ENCODE results near the gene CACNG4.

CACNG4 gene

DNA sequence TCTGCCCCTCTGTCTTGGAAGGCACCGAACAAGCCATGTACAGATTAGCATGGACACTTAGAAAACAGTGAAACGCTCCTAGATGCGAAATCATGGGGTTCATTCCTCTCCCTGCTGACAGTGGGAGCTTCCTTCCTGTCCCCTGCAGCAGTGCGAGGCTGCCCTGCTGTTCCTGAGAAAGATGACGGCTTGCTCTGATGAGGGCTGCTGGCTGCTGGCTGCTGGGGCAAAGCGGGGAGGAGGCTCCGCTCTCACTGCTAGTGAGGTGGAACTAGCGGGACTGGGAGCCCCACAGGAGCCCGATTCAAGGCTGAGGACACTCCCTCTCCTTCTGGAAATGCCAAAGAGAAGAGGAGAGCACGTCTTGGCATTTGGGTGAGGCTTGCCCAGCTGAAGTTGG lies 25.9 kb upstream of the CACNG4 start:
- no peak overlapping the region for H3K27ac Mint-ChIP-seq
- peaks cover 60% of the 10 kb centered on the region for H3K27me3 Mint-ChIP-seq
- H3K4me3 Mint-ChIP-seq: no peak overlapping the region

GRCh38 chr17:66939461-66940114 lies 24.9 kb upstream of the CACNG4 start:
- Mint-ChIP-seq H3K9me3 (no peaks in the 10 kb centered on the region), H3K27ac (no peak overlapping the region), H3K27me3 (peaks cover 68% of the 10 kb centered on the region), H3K4me3 (no peak overlapping the region), H3K36me3 (ENCODE audit: low read depth) (no peaks in the 10 kb centered on the region), H3K4me1 (ENCODE audit: low read depth) (no peaks in the 10 kb centered on the region)
- DNase-seq: no peak

More for the DNA sequence above, 25.9 kb upstream of the CACNG4 start:
- no peak for DNase-seq
- H3K36me3 Mint-ChIP-seq (ENCODE audit: low read depth): no peaks in the 10 kb centered on the region
- no peaks in the 10 kb centered on the region for H3K9me3 Mint-ChIP-seq
- H3K4me1 Mint-ChIP-seq (ENCODE audit: low read depth): no peaks in the 10 kb centered on the region

GRCh38 chr17:66941249-66941648 lies 23.3 kb upstream of the CACNG4 start:
- no peaks in the 10 kb centered on the region for H3K9me3 Mint-ChIP-seq
- peaks cover 11% of the 10 kb centered on the region for H3K4me1 Mint-ChIP-seq (ENCODE audit: low read depth)
- no peak for DNase-seq
- no peaks in the 10 kb centered on the region for H3K36me3 Mint-ChIP-seq (ENCODE audit: low read depth)
- H3K27me3 Mint-ChIP-seq: peaks cover 84% of the 10 kb centered on the region
- no peak overlapping the region for H3K27ac Mint-ChIP-seq
- no peak overlapping the region for H3K4me3 Mint-ChIP-seq

- no peak for DNase-seq
- H3K4me3 Mint-ChIP-seq: no peak overlapping the region
- H3K27ac Mint-ChIP-seq: no peak overlapping the region
- H3K4me1 Mint-ChIP-seq (ENCODE audit: low read depth): peaks cover 11% of the 10 kb centered on the region
- no peaks in the 10 kb centered on the region for H3K36me3 Mint-ChIP-seq (ENCODE audit: low read depth)
- H3K27me3 Mint-ChIP-seq: peaks cover 91% of the 10 kb centered on the region
- no peaks in the 10 kb centered on the region for H3K9me3 Mint-ChIP-seq
Observed at GRCh38 chr17:66941773-66942450, 22.6 kb upstream of the CACNG4 start.

- Mint-ChIP-seq H3K4me1 (ENCODE audit: low read depth) (peaks cover 11% of the 10 kb centered on the region), H3K4me3 (no peak overlapping the region), H3K27me3 (peaks cover 92% of the 10 kb centered on the region), H3K27ac (no peak overlapping the region), H3K36me3 (ENCODE audit: low read depth) (no peaks in the 10 kb centered on the region), H3K9me3 (no peaks in the 10 kb centered on the region)
- no peak for DNase-seq
Observed at GRCh38 chr17:66942451-66943264, 21.8 kb upstream of the CACNG4 start.

DNA sequence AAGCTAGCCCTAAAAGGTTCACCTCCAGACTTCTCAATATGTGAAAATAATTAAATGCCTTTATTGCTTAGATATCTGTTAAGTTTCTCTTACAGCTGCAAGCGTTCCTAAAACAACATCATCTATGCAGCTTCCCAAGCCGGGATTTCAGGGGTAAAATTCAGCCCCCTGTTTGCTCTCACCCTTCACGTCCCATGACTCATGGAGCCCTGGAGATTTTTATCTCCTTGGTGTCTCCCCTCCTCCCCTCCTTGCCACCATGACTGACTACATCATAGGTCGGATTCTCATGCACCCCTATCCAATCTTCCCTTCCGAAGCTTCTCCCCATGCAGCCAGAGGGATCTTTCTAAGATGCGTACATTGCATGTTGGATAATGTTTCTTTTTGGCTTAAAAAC lies 21.0 kb upstream of the CACNG4 start:
- Mint-ChIP-seq H3K27ac (no peak overlapping the region), H3K9me3 (no peaks in the 10 kb centered on the region), H3K27me3 (peaks cover 86% of the 10 kb centered on the region), H3K4me3 (no peak overlapping the region), H3K4me1 (ENCODE audit: low read depth) (peaks cover 11% of the 10 kb centered on the region), H3K36me3 (ENCODE audit: low read depth) (no peaks in the 10 kb centered on the region)
- no peak for DNase-seq

- Mint-ChIP-seq H3K4me3 (no peak overlapping the region), H3K4me1 (ENCODE audit: low read depth) (peaks cover 11% of the 10 kb centered on the region), H3K36me3 (ENCODE audit: low read depth) (no peaks in the 10 kb centered on the region), H3K27me3 (peaks cover 82% of the 10 kb centered on the region), H3K27ac (no peak overlapping the region), H3K9me3 (no peaks in the 10 kb centered on the region)
- no peak for DNase-seq
Observed at GRCh38 chr17:66944351-66945146, 20.0 kb upstream of the CACNG4 start.

DNA sequence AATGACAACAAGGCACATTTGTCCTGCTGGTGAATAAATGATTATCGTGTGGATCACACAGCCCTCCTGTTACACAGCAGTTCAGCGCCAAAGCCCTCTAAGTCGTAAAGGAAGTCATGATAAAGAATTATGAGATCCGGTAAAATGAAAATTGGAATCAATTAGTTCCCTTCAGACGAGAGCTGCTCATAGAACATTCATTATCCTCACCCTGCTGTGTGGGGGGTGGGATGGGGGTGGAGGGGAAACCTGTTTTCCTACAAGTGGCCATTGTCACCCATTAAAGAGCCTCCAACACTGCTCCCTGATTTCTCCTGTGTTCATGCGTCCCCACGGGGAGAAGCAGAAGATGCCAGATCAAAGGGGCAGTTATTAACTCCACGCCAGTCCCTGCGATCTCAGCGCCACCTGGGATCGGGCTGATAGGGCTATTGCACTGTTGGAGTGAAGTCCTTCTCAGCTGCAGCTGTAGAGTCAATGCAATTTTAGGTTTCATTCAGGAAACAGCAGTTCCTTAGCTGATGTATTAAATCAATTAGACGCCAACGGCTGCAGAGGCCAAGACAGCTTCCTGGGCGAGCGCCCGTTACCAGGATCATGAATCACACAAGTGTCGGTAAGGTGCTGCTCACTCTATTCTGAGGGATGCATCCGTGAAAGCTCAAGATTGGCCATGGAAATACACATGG lies 19.2 kb upstream of the CACNG4 start:
- DNase-seq: no peak
- H3K4me3 Mint-ChIP-seq: no peak overlapping the region
- peaks cover 77% of the 10 kb centered on the region for H3K27me3 Mint-ChIP-seq
- H3K36me3 Mint-ChIP-seq (ENCODE audit: low read depth): no peaks in the 10 kb centered on the region
- H3K27ac Mint-ChIP-seq: no peak overlapping the region
- H3K4me1 Mint-ChIP-seq (ENCODE audit: low read depth): peaks cover 11% of the 10 kb centered on the region
- no peaks in the 10 kb centered on the region for H3K9me3 Mint-ChIP-seq

GRCh38 chr17:66946251-66946650 lies 18.3 kb upstream of the CACNG4 start:
- Mint-ChIP-seq H3K36me3 (ENCODE audit: low read depth) (no peaks in the 10 kb centered on the region), H3K27me3 (peaks cover 68% of the 10 kb centered on the region), H3K27ac (no peak overlapping the region), H3K4me1 (ENCODE audit: low read depth) (peaks cover 11% of the 10 kb centered on the region), H3K9me3 (no peaks in the 10 kb centered on the region), H3K4me3 (no peak overlapping the region)
- no peak for DNase-seq

- no peaks in the 10 kb centered on the region for H3K9me3 Mint-ChIP-seq
- peaks cover 57% of the 10 kb centered on the region for H3K27me3 Mint-ChIP-seq
- no peak overlapping the region for H3K27ac Mint-ChIP-seq
- peaks cover 11% of the 10 kb centered on the region for H3K4me1 Mint-ChIP-seq (ENCODE audit: low read depth)
- DNase-seq: no peak
- no peaks in the 10 kb centered on the region for H3K36me3 Mint-ChIP-seq (ENCODE audit: low read depth)
- no peak overlapping the region for H3K4me3 Mint-ChIP-seq
Observed at GRCh38 chr17:66947311-66947710, 17.2 kb upstream of the CACNG4 start.

DNA sequence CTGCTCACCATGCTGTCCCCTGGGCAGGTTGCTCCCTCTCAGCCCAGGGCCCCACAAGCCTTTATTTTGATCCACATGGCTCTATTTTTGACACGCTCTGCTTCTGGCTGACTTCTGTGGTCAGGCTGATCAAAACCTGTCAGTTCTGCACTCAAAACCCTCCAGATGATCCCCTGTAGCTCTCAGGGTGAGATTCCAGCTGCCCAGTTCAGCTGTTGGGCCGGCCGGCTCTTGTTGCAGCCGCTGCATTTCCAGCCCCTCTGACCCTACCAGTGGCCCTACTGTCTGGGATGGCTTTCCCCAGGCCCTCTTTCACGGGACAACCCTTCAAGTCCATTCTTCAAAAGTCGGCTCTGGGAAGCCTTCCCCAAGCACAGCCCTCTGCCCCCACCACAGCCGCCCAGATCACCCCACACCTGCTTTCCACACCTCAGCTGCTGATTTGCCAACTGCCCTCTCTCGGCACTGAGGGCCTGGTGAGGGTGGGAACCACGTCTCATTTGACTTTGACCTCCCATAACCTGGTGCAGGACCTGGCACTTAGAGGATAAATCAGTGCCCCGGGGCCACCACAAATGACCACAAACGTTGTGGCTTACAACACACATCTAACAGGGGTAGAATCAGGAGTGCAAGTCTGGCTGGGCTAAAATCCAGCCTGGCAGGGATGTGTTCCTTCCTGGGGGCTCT lies 16.3 kb upstream of the CACNG4 start:
- H3K27ac Mint-ChIP-seq: no peak overlapping the region
- H3K4me3 Mint-ChIP-seq: no peak overlapping the region
- peaks cover 49% of the 10 kb centered on the region for H3K27me3 Mint-ChIP-seq
- H3K36me3 Mint-ChIP-seq (ENCODE audit: low read depth): no peaks in the 10 kb centered on the region
- peaks cover 11% of the 10 kb centered on the region for H3K4me1 Mint-ChIP-seq (ENCODE audit: low read depth)
- no peak for DNase-seq
- H3K9me3 Mint-ChIP-seq: no peaks in the 10 kb centered on the region

- H3K27me3 Mint-ChIP-seq: peaks cover 38% of the 10 kb centered on the region
- no peak for DNase-seq
- peaks cover 11% of the 10 kb centered on the region for H3K4me1 Mint-ChIP-seq (ENCODE audit: low read depth)
- H3K4me3 Mint-ChIP-seq: no peak overlapping the region
- H3K9me3 Mint-ChIP-seq: no peaks in the 10 kb centered on the region
- no peaks in the 10 kb centered on the region for H3K36me3 Mint-ChIP-seq (ENCODE audit: low read depth)
- no peak overlapping the region for H3K27ac Mint-ChIP-seq
Observed at GRCh38 chr17:66949501-66949900, 15.0 kb upstream of the CACNG4 start.

- peaks cover 29% of the 10 kb centered on the region for H3K27me3 Mint-ChIP-seq
- no peaks in the 10 kb centered on the region for H3K36me3 Mint-ChIP-seq (ENCODE audit: low read depth)
- no peaks in the 10 kb centered on the region for H3K9me3 Mint-ChIP-seq
- peaks cover 6% of the 10 kb centered on the region for H3K4me1 Mint-ChIP-seq (ENCODE audit: low read depth)
- no peak overlapping the region for H3K27ac Mint-ChIP-seq
- no peak for DNase-seq
- H3K4me3 Mint-ChIP-seq: no peak overlapping the region
Observed at GRCh38 chr17:66950325-66950724, 14.2 kb upstream of the CACNG4 start.
